Measurements from ENCODE around the gene KRT73.

Gene KRT73

DNA sequence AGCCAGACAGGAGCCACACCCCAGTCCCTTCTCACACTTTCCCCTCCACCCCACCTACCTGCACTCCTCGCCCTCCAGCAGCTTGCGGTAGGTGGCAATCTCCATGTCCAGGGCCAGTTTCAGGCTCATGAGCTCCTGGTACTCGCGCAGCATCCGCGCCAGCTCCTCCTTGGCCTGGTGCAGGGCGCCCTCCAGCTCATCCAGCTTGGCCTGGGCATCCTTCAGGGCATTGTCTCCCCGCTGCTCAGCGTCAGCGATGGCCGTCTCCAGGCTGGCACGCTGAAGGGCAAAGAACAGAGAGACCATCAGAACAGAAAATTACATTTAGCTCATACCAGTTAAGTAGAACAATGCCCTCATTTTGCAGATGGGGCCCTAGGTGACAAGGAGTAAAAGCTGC lies 50.2 kb downstream of the KRT73 start:
- DNase-seq (ENCODE audit: low spot score), result no peak

DNA sequence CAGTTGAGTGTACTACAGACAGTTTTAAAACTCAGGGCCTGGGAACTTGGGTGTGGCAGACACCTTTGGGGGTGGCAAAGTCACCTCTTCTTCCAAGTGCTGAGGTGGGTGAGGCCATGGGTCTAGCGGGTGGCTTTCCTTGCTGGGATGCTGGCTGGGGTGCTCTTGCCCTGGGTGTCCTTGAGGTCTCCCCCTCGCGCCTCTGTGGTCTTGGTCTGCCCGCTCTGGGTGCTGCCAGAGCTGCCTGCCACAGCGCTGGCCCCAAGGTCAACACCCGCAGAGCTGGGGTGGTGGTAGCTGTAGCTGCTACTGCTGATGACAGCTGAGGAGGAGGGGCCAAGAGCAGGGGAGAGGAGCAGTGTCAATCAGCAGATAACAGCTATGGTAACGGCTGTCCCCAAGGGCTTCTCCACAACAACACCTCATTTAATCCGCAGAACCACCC lies 51.5 kb downstream of the KRT73 start:
- DNase-seq (ENCODE audit: low spot score), result no peak

DNA sequence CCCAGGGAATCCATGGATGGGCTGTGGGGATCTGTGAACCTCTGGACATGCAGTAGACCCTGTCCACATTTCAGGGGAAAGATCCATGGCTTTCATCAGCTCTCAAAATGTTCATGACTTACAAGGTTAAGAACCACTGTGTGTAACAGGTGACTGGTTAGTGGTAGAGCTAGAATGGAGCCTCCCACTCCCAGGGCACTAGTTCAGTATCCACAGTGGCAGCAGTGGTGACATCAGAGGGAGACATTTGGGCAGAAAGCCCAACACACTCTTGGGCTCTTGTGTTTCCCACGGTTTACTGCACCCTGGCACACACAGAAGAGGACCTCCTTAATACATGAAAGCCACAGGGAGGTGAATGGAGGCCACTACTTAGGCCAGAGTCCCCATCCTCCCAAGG lies 53.8 kb downstream of the KRT73 start:
- DNase-seq (ENCODE audit: low spot score), result no peak

DNA sequence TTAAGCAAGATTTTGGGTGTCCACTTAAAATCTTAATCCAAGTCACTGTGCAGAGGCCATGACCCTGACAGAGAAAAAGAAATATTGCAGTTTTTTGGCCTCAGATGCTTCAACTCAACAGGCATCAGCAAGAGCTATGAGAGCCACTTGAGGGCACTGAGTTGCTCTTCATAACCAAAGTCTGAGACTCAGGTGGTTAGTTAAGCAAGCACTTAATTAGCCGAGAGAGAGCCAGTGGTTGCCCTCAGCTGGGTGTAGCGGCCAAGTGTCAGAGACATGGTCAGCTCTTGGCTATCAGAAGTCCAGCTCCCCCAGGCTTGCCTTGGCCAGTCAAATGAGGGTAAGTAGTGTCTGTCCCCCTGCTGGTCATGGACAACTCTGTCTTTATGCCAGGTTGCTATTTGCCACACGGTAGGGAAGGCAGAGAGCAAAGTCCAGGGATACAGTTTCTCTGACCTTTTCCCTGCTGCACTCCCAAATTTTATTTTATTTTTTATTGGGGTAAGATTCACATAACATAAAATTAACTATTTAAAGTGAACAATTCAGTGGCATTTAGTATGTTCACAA lies 56.4 kb downstream of the KRT73 start:
- peak; percentile 49 for DNase-seq (ENCODE audit: low spot score)

DNA sequence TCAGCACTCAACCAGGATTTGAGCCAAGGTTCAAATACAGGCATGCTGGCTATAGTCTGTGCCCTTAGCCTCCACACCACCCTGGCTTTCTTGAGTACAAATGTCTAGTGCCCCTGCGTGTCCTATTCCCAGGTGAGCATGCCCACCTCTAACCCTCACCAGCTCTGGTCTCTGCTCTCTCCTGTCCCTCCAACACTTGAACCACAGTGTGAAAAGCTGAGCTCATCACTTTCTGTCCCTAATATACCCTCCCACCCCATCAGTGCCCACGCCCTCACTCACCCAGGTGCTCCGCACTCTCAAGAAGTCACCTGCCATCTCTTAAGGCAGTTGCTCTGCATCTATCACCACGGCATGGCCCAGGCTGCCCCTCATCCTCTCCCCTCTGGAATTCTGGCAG lies 58.4 kb downstream of the KRT73 start:
- no peak for DNase-seq (ENCODE audit: low spot score)

DNA sequence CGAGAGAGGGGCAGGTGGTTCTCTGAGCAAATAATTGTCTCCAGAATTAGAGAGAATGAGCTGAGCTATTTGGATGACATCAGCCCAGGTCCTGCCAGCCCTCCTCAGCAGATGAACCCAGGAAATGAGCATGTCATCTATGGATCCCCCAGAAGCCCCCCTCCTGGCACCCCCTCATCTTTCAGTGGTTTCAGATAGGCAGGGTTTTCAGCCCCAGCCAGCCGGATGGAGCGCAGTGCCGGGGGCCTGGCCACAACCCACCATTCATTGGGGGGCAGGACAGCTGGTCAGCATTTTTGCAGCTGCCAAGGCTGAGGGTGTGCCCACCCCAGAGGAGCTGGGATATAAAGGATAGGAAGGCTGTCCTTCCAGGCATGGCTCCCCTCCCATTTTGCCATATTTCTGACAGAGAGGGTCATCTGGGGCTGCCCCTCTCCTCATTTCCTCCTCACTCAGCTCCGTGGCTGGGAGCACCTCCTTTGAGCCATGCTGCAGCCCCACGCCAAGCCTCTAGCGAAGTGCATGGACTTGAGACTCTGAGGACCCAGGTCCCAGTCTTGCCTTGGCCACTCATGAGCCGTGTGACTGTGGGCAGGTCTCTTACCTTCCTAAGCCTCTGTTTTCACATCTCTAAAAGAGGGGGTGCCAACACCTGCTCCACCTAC lies 59.4 kb downstream of the KRT73 start:
- no peak for DNase-seq (ENCODE audit: low spot score)
